ENCODE measurements around the gene CCDC192. TPM values are rescaled to one million over a fixed set of nuclear protein-coding genes. Genes with fewer than 3 reads are reported as not detected.

CCDC192 gene
- total and polyA plus RNA-seq, 2 of the 4 experiments (the other 2 are of a cell fraction): not detected

GRCh38 chr5:127785098-127785927 is 82.1 kb downstream of the CCDC192 start:
- H4K8ac ChIP-seq (ENCODE audit: low read depth in 2 of 2, low read length in 2 of 2): no peak overlapping the region
- H2AFZ ChIP-seq (replicated peaks; ENCODE audit: low read length, poor library complexity): no peak overlapping the region
- no peak overlapping the region; the same call in 1 of the 2 replicates for H3K4me2 ChIP-seq (ENCODE audit: low read depth, low read length)
- no peak overlapping the region for H2BK15ac ChIP-seq (ENCODE audit: low read depth, low read length)
- no peak overlapping the region for H4K5ac ChIP-seq (ENCODE audit: low read depth, low read length)
- ATAC-seq (ENCODE audit: low read depth) (peak; percentile 77), DNase-seq (peak; percentile 96)
- no peak overlapping the region for H3K4me3 ChIP-seq (ENCODE audit: insufficient read depth, low read depth, low read length)
- no TSS peak for BruUV-seq (replicated peaks)
- H2BK120ac ChIP-seq (ENCODE audit: low read depth, low read length): no peak overlapping the region
- WGBS, 2 experiments (ENCODE audit: extremely low coverage in 2 of 2, insufficient read length in 1 of 2): 60% methylated on average over 3 of the region's 6 CpGs; no CpG with 5 or more reads in 1 of the 2 experiments
- 0 out of 2 replicates have a peak overlapping the region, but pooled peaks have one; percentile 7 for H3K4ac ChIP-seq (ENCODE audit: low read depth, low read length)
- peaks cover 3% of the 10 kb centered on the region; the same call in 1 of the 2 replicates for H3K9me3 ChIP-seq (ENCODE audit: control insufficient read depth, insufficient read depth, low read length)
- intact Hi-C loops (cut with micrococcal nuclease): no loop called here
- TF ChIP-seq CHD1 (IDR thresholded peaks at IDR 0.05; ENCODE audit: low read depth, low read length) (no peak), BHLHE40 (IDR thresholded peaks at IDR 0.05; ENCODE audit: low read depth, low read length) (peak; percentile 63; the same call in 1 of the 2 replicates), FOS (IDR thresholded peaks at IDR 0.05; ENCODE audit: low read depth, low read length) (peak; percentile 94), RFX5 (IDR thresholded peaks at IDR 0.05; ENCODE audit: low read depth, low read length) (no peak), RCOR1 (IDR thresholded peaks at IDR 0.05; ENCODE audit: insufficient replicate concordance, low read length) (peak; percentile 29), MAFK (IDR thresholded peaks at IDR 0.05; ENCODE audit: low read depth, low read length) (peak; percentile 19; the same call in 1 of the 2 replicates), CEBPB (IDR thresholded peaks at IDR 0.05; ENCODE audit: low read depth, low read length) (peak; percentile 88), USF2 (IDR thresholded peaks at IDR 0.05; ENCODE audit: low read depth, low read length) (no peak)
- H3K9ac ChIP-seq (ENCODE audit: low read depth, low read length): no peak overlapping the region
- CTCF ChIA-PET: interaction anchor here (1.0 kb wide), 1 partner anchor 9 kb away, joined by 3 read pairs; no protein-coding TSS in a partner anchor
- H3K36me3 ChIP-seq (ENCODE audit: control insufficient read depth, insufficient read depth, low read length): no peaks in the 10 kb centered on the region
- H3K27me3 ChIP-seq (ENCODE audit: control insufficient read depth, insufficient read depth, low read length): peaks cover 3% of the 10 kb centered on the region; the same call in 1 of the 2 replicates
- no peaks in the 10 kb centered on the region for H4K20me1 ChIP-seq (ENCODE audit: insufficient read depth, low read length)
- no peak overlapping the region for H3K56ac ChIP-seq (ENCODE audit: extremely low read depth, insufficient read depth, low read length)
- H4K91ac ChIP-seq (ENCODE audit: insufficient read depth, low read depth, low read length): no peak overlapping the region
- H3K4me1 ChIP-seq (ENCODE audit: control insufficient read depth, insufficient read depth, low read length): peaks cover 2% of the 10 kb centered on the region; the same call in 1 of the 2 replicates
- dilution Hi-C loops (cut with HindIII; ENCODE audit: low sequenced_read_pairs, unreplicated experiment): no loop called here
- POLR2A ChIA-PET (ENCODE audit: unreplicated experiment): no interaction called here
- in situ Hi-C loops (cut with MboI; ENCODE audit: low sequenced_read_pairs): no loop called here
- no peaks in the 10 kb centered on the region for H3K79me1 ChIP-seq (ENCODE audit: low read depth in 1 of 2, low read length in 2 of 2)
- H3K14ac ChIP-seq (replicated peaks; ENCODE audit: low read depth, low read length): peak overlapping the region; percentile 24; the same call in 1 of the 2 replicates
- peak overlapping the region; percentile 15; the same call in 1 of the 2 replicates for H2BK20ac ChIP-seq (ENCODE audit: low read depth, low read length)
- no peak overlapping the region for H3K23ac ChIP-seq (ENCODE audit: low read depth, low read length)
- no peak overlapping the region for H3K27ac ChIP-seq (ENCODE audit: insufficient read depth, low read length)
- no peak overlapping the region for H3K18ac ChIP-seq (ENCODE audit: low read depth, low read length)
- no peak overlapping the region for H2AK5ac ChIP-seq (ENCODE audit: low read depth, low read length)
- no peak overlapping the region for H2BK5ac ChIP-seq (ENCODE audit: low read depth, low read length, poor library complexity, severe bottlenecking)
- H2AK9ac ChIP-seq (replicated peaks; ENCODE audit: low read depth, low read length, poor library complexity): no peak overlapping the region
- 0 out of 2 replicates have a peak, but pooled peaks cover 2% of the 10 kb centered on the region for H3K9me1 ChIP-seq (ENCODE audit: insufficient read depth, low read length)

Data from IMR-90 (cell line).